ENCODE results near the gene HOXD8. TPM values are rescaled to one million over a fixed set of nuclear protein-coding genes. Genes with fewer than 3 reads are reported as not detected.

Gene HOXD8
- not detected in 2 replicates for total RNA-seq

GRCh38 chr2:176128982-176129796 lies at the start of gene HOXD8:
TSS of gene HOXD8 (plus strand) at chr2:176129705. CDS start at chr2:176130367, 662 bp downstream.

GRCh38 chr2:176083796-176084261 lies 45.7 kb upstream of the HOXD8 start, which contains the start of gene EVX2:
TSS of gene EVX2 (minus strand) at chr2:176083962. CDS start at chr2:176083776, 186 bp downstream.

GRCh38 chr2:176092270-176093144 lies 37.0 kb upstream of the HOXD8 start, which contains the start of gene HOXD13:
TSS of gene HOXD13 (plus strand) at chr2:176092721. CDS start at chr2:176092891, 170 bp downstream.

GRCh38 chr2:176099728-176100546 lies 29.6 kb upstream of the HOXD8 start, which contains the start of gene HOXD12:
TSS of gene HOXD12 (plus strand) at chr2:176099795. CDS start at chr2:176099802, 7 bp downstream.

GRCh38 chr2:176106581-176107539 lies 22.6 kb upstream of the HOXD8 start, which contains the start of gene HOXD11:
TSS of gene HOXD11 (plus strand) at chr2:176107280. CDS start at chr2:176107356, 76 bp downstream.

GRCh38 chr2:176115883-176116813 lies 13.4 kb upstream of the HOXD8 start, which contains the start of gene HOXD10:
TSS of gene HOXD10 (plus strand) at chr2:176116778. CDS start at chr2:176116834, 56 bp downstream.

GRCh38 chr2:176122683-176123410 lies 6.7 kb upstream of the HOXD8 start, which contains the start of gene HOXD9:
TSS of gene HOXD9 (plus strand) at chr2:176122719. CDS start at chr2:176122769, 50 bp downstream.

GRCh38 chr2:176151442-176152287 lies 22.2 kb downstream of the HOXD8 start, which contains the start of gene HOXD4:
TSS of gene HOXD4 (plus strand) at chr2:176151550. CDS start at chr2:176151634, 84 bp downstream.

GRCh38 chr2:176156807-176157498 lies 27.4 kb downstream of the HOXD8 start, which contains the start of gene HOXD3:
TSS of gene HOXD3 (plus strand) at chr2:176157307. CDS start at chr2:176169115, 11,808 bp downstream.

Other genes starting within 250 kb of the HOXD8 start
- gene LNPK, start 127.4 kb upstream of the HOXD8 start, total RNA-seq = 32.3 and 38.2 TPM in 2 replicates
- gene EVX2, start 45.7 kb upstream of the HOXD8 start, total RNA-seq = not detected in 2 replicates
- gene HOXD13, start 37.0 kb upstream of the HOXD8 start, total RNA-seq = not detected in 2 replicates
- not detected in 2 replicates for gene HOXD12, start 29.9 kb upstream of the HOXD8 start, total RNA-seq
- not detected in 2 replicates for gene HOXD11, start 22.4 kb upstream of the HOXD8 start, total RNA-seq
- gene HOXD10, start 12.9 kb upstream of the HOXD8 start, total RNA-seq = not detected in 2 replicates
- gene HOXD9, start 7.0 kb upstream of the HOXD8 start, total RNA-seq = not detected in 2 replicates
- gene HOXD4, start 21.8 kb downstream of the HOXD8 start, total RNA-seq = not detected in 2 replicates
- gene HOXD3, start 27.6 kb downstream of the HOXD8 start, total RNA-seq = not detected in 2 replicates
- gene HOXD1, start 59.0 kb downstream of the HOXD8 start, total RNA-seq = not detected in 2 replicates
- gene MTX2, start 139.7 kb downstream of the HOXD8 start, total RNA-seq = 41.0 and 47.8 TPM in 2 replicates

All from cardiac atrium fibroblast (primary cell).